Endothelial cell of umbilical vein (primary cell): ENCODE measurements around the gene RASD1. TPM values are rescaled to one million over a fixed set of nuclear protein-coding genes. Genes with fewer than 3 reads are reported as not detected.

Source experiments
- BruUV-seq: library from RNA; stranded (reverse); fragments of 400-500 nt; replicated peaks from 2 replicates; lab custom pipeline; 2021; lab: Mats Ljungman, UMichigan
- CTCF ChIA-PET: fragments of 300-600, 350-600 bp; sonication (Branson Sonifier 250); formaldehyde crosslinking; loops from one replicate; lab custom pipeline; 2021; ENCODE audit warnings: antibody characterized with exemption, inconsistent platforms; lab: Charles Lee
- POLR2A ChIA-PET: fragments of 300-600, 350-600 bp; sonication (Branson Sonifier 250); formaldehyde crosslinking; loops from one replicate; lab custom pipeline; 2021; ENCODE audit warnings: antibody characterized with exemption, inconsistent platforms; lab: Charles Lee
- DNase-seq: peaks from one replicate; pipeline ENCODE4 v3.0.0-alpha.2; 2011; ENCODE audit warnings: low read depth, low spot score
- FAIRE-seq: peaks from 2 replicates; lab custom pipeline; 2011; peaks lifted over from hg19 to GRCh38; lab: Jason Lieb, UNC
- H2AFZ ChIP-seq: 2 replicates; pipeline ENCODE4 v1.6.0; 2012; ENCODE audit warnings: low read depth, low read length, control low read depth, inconsistent platforms
- H3K27ac ChIP-seq: 2 replicates; pipeline ENCODE4 v1.5.1; 2011; ENCODE audit warnings: low read depth, mild to moderate bottlenecking, control low read depth, low read length, moderate library complexity; ENCODE audit not compliant: insufficient read depth
- H3K27me3 ChIP-seq, 2 experiments: 2 replicates each; pipeline versions ENCODE4 v1.6.0 to v1.6.1; 2011; ENCODE audit warnings: low read length in 2 of 2, mixed read lengths in 1 of 2; ENCODE audit not compliant: control insufficient read depth in 2 of 2, insufficient read depth in 2 of 2
- H3K36me3 ChIP-seq, 2 experiments: 2 replicates in 1 of 2; 3 replicates in 1 of 2; pipeline ENCODE4 v1.5.1; 2011; ENCODE audit warnings: low read length in 2 of 2, mild to moderate bottlenecking in 1 of 2, moderate library complexity in 1 of 2; ENCODE audit not compliant: control insufficient read depth in 2 of 2, insufficient read depth in 2 of 2; ENCODE audit errors: extremely low read depth in 1 of 2
- H3K4me1 ChIP-seq: 3 replicates; pipeline ENCODE4 v1.5.1; 2011; ENCODE audit warnings: mild to moderate bottlenecking, low read length; ENCODE audit not compliant: control insufficient read depth, insufficient read depth; ENCODE audit errors: extremely low read depth
- H3K4me2 ChIP-seq: 2 replicates; pipeline ENCODE4 v1.6.1; 2011; ENCODE audit warnings: low read length, control low read depth, mixed read lengths; ENCODE audit not compliant: insufficient read depth
- H3K4me3 ChIP-seq, 3 experiments: fragments of 200-600 bp in 1 of 3; sonication (generic), shearing (Covaris generic) in 1 of 3; replicated peaks in 1 of 3; 2 replicates each; pipeline ENCODE4 v1.5.1; 2011 to 2016; ENCODE audit warnings: control low read depth in 3 of 3, low read length in 3 of 3, mild to moderate bottlenecking in 2 of 3, inconsistent platforms in 1 of 3, low read depth in 1 of 3, moderate library complexity in 1 of 3; ENCODE audit not compliant: insufficient read depth in 1 of 3
- H3K79me2 ChIP-seq: 2 replicates; pipeline ENCODE4 v1.6.0; 2012; ENCODE audit warnings: low read length, inconsistent platforms; ENCODE audit not compliant: control insufficient read depth, insufficient read depth
- H3K9ac ChIP-seq: replicated peaks from 2 replicates; pipeline ENCODE3; 2011; ENCODE audit warnings: low read length, control low read depth; ENCODE audit not compliant: insufficient read depth; ENCODE audit errors: extremely low read depth
- H3K9me1 ChIP-seq: replicated peaks from 3 replicates; pipeline ENCODE4 v1.6.0; 2011; ENCODE audit warnings: mild to moderate bottlenecking, low read length; ENCODE audit not compliant: control insufficient read depth, insufficient read depth; ENCODE audit errors: extremely low read depth
- H3K9me3 ChIP-seq: replicated peaks from 2 replicates; pipeline ENCODE4 v1.5.1; 2012; ENCODE audit warnings: low read length, inconsistent platforms; ENCODE audit not compliant: control insufficient read depth, insufficient read depth
- H4K20me1 ChIP-seq: replicated peaks from 2 replicates; pipeline ENCODE3; 2011; ENCODE audit warnings: mild to moderate bottlenecking, low read length; ENCODE audit not compliant: control insufficient read depth, insufficient read depth; ENCODE audit errors: extremely low read depth
- CTCF ChIP-seq, 2 donors: IDR thresholded peaks; 1 replicate in 1 of 2; 2 replicates in 1 of 2; pipeline ENCODE4 v1.5.1; 2011; ENCODE audit warnings: low read length in 2 of 2, mild to moderate bottlenecking in 2 of 2, moderate library complexity in 2 of 2, control low read depth in 1 of 2, inconsistent platforms in 1 of 2, low read depth in 1 of 2; ENCODE audit not compliant: insufficient read depth in 1 of 2; ENCODE audit errors: extremely low read depth in 1 of 2
- EZH2 ChIP-seq: IDR thresholded peaks from 2 replicates; pipeline ENCODE4 v1.6.1; 2012; ENCODE audit warnings: borderline replicate concordance, low read depth, mild to moderate bottlenecking, moderate library complexity, low read length, inconsistent platforms; ENCODE audit not compliant: severe bottlenecking
- FOS ChIP-seq: IDR thresholded peaks from 2 replicates; pipeline ENCODE4 v1.6.1; 2011; ENCODE audit warnings: mild to moderate bottlenecking, low read length, moderate library complexity, borderline replicate concordance; ENCODE audit not compliant: insufficient read depth
- GATA2 ChIP-seq: IDR thresholded peaks from 2 replicates; pipeline ENCODE4 v1.7.0; 2011; ENCODE audit warnings: low read depth, mild to moderate bottlenecking, moderate library complexity, mixed read lengths, low read length; ENCODE audit not compliant: insufficient read length, insufficient read depth
- JUN ChIP-seq: IDR thresholded peaks from 2 replicates; pipeline ENCODE4 v1.6.1; 2011; ENCODE audit warnings: borderline replicate concordance, low read depth; ENCODE audit not compliant: insufficient read length, insufficient read depth
- MAX ChIP-seq: IDR thresholded peaks from 2 replicates; pipeline ENCODE4 v1.6.1; 2011; ENCODE audit not compliant: insufficient read depth, insufficient read length
- MYC ChIP-seq: IDR thresholded peaks from one replicate; pipeline ENCODE4 v1.6.1; 2011; ENCODE audit warnings: mild to moderate bottlenecking, low read depth, low read length
- POLR2A ChIP-seq: IDR thresholded peaks from 2 replicates; pipeline ENCODE4 v1.6.1; 2012; ENCODE audit warnings: low read depth, mild to moderate bottlenecking, control low read depth, low read length
- POLR2AphosphoS5 ChIP-seq: IDR thresholded peaks from 2 replicates; pipeline ENCODE4 v1.6.1; 2012; ENCODE audit warnings: low read depth, mild to moderate bottlenecking, control low read depth, low read length, moderate library complexity; ENCODE audit not compliant: insufficient read depth
- dilution Hi-C: fragments of 300-500 bp; cut with MboI; formaldehyde crosslinking; loops from one replicate; pipeline ENCODE4 v1.15.0; 2019; ENCODE audit warnings: low sequenced_read_pairs; ENCODE audit not compliant: extremely low pct_ligation_motif_present
- intact Hi-C: fragments of 100-400 bp; cut with micrococcal nuclease; formaldehyde crosslinking; loops from one replicate; pipeline ENCODE4 v1.10.0; 2022
- polyA plus RNA-seq, 4 experiments: library from polyadenylated mRNA; depleted of rRNA in 3 of 4; stranded (reverse) in 3 of 4; unstranded in 1 of 4; fragments of >200 nt; gene quantifications; 2 replicates each; pipeline versions ENCODE4 v1.2.1 to v1.2.3, GENCODE V29; 2011 to 2012; ENCODE audit warnings: missing spikeins in 1 of 4
- total RNA-seq: library from RNA; stranded (reverse); gene quantifications from 2 replicates; pipeline ENCODE4 v1.2.3, GENCODE V29; 2021

RASD1 gene
- total and polyA plus RNA-seq, 2 donors (not counting 3 experiments of a cell fraction or from before 2014, with no cell fraction given) = 4.2 to 15.7 TPM

- H4K20me1 ChIP-seq = no peaks in the 10 kb centered on the region
- H3K4me3 ChIP-seq = no peak overlapping the region
- TF ChIP-seq JUN (no peak), EZH2 (no peak), POLR2A (no peak), GATA2 (no peak), CTCF (IDR thresholded peaks at IDR 0.05; ENCODE audit: extremely low read depth in 1 of 2, insufficient read depth in 1 of 2, low read depth in 1 of 2, low read length in 2 of 2) (no peak), MYC (no peak), FOS (no peak), MAX (no peak), POLR2AphosphoS5 (no peak)
- H3K9me1 ChIP-seq = no peaks in the 10 kb centered on the region
- no TSS peak for BruUV-seq
- POLR2A ChIA-PET = no interaction called here
- no peaks in the 10 kb centered on the region for H3K4me1 ChIP-seq
- H3K9me3 ChIP-seq = no peaks in the 10 kb centered on the region
- H2AFZ ChIP-seq = no peak overlapping the region
- FAIRE-seq = no peak
- DNase-seq = no peak
- H3K9ac ChIP-seq = no peak overlapping the region
- CTCF ChIA-PET = no interaction called here
- intact Hi-C loops (no loop called here), dilution Hi-C loops (no loop called here)
- H3K4me2 ChIP-seq = no peak overlapping the region
- H3K27ac ChIP-seq = no peak overlapping the region
- no peaks in the 10 kb centered on the region for H3K27me3 ChIP-seq
- H3K36me3 ChIP-seq = no peaks in the 10 kb centered on the region
- no peaks in the 10 kb centered on the region for H3K79me2 ChIP-seq
These were observed 49.8 kb upstream of the RASD1 start for GRCh38 chr17:17545984-17546383.
